Dermis blood vessel endothelial cell (primary cell): Measurements from ENCODE around the gene RAB7B. TPM values are rescaled to one million over a fixed set of nuclear protein-coding genes. Genes with fewer than 3 reads are reported as not detected.
A peak's percentile ranks its signal among the peaks of the same experiment; 100 is the strongest.
"Not testable (repeated sequence)": the region's sequence is repeated elsewhere in the genome, so short reads cannot be mapped to it uniquely, and the experiment has no call there.

Experiments used
- DNase-seq: peaks from one replicate; pipeline ENCODE4 v3.0.0; 2010
- total RNA-seq: library from RNA; depleted of rRNA; stranded (reverse); fragments of >200 nt; gene quantifications from 2 replicates; pipeline ENCODE4 v1.2.3, GENCODE V29; 2014

RAB7B gene
- not detected in 2 replicates for total RNA-seq

DNA sequence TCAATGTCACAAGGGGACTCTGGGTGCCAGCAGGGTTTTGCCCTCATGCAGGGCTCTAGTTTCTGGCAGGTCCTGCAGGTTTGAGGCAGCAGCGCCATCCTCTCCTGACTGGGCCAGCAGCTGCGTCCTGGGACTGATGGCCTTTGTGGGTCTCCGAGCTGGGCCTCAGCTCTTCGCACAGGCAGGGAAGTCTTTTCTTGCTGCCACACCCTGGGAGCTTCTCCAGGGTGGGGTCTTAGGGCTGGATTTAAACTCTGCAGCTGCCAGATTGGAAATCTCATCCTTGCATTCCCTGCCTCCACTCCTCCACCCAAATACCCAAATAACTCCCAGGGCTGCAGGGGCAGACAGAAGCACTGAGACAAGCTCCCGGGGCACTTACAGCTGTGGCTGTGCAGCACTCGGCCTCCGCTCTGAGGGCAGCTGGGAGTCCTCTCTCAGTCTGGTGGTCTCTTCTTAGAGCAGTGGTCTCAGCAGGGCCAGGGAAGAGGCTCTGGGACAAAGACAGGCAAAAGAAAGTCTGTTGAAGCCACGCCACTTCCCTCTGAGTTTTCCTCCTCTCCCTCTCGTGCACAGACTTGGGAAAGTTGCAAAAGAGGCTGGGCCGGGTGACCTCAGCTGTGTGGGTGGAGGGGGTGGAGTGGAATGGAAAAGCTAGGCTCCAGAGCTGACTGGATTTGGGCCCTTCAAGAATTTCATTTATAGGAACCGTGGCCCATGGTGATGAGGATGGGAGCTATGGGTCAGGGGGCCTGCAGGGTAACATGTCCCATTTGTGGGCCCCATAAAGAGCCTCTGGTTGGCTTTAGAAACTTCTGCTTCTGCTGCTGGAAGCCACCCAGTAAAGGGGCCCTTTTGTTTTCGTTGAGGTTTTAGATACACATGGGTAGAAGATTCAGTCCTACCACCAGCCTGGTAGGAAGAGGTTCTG lies at the start of gene RAB7B:
Gene RAB7B (minus strand): TSS at position 525 of the 931 bp plus-strand sequence. CDS start 9,260 bp downstream, outside the sequence.
- DNase-seq, result peak; percentile 43

DNA sequence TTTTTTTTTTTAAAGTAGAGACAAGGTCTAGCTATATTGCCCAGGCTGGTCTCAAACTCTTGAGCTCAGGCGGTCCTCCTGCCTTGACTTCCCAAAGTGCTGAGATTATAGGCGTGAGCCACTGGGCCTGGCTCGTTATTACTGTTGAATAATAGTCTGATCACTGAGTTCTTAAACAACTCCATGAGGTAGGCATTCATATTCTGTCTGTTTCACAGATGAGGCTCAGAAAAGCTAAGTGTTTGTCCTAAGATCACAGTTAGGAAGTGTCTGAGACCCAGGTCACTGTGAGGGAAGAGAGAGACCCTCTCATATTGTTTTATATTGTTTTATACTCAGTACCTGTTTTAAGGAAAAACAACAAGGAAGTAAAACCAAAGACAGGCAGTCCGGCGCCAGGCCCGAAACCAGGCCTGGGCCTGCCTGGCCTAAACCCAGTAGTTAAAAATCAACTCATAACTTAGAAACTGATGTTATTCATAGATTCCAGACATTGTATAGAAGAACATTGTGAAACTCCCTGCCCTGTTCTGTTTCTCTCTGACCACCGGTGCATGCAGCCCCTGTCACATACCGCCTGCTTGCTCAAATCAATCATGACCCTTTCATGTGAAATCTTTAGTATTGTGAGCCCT lies 49.2 kb upstream of the RAB7B start:
- not testable (repeated sequence) for DNase-seq

GRCh38 chr1:206050655-206051235 lies 47.5 kb upstream of the RAB7B start:
- peak; percentile 19 for DNase-seq

- no peak for DNase-seq
These were observed 46.9 kb upstream of the RAB7B start for GRCh38 chr1:206049919-206050600.

- no peak for DNase-seq
These were observed 46.1 kb upstream of the RAB7B start for GRCh38 chr1:206049293-206049692.

- no peak for DNase-seq
These were observed 45.4 kb upstream of the RAB7B start for GRCh38 chr1:206048582-206048981.

- no peak for DNase-seq
These were observed 44.1 kb upstream of the RAB7B start for GRCh38 chr1:206047271-206047670.

DNA sequence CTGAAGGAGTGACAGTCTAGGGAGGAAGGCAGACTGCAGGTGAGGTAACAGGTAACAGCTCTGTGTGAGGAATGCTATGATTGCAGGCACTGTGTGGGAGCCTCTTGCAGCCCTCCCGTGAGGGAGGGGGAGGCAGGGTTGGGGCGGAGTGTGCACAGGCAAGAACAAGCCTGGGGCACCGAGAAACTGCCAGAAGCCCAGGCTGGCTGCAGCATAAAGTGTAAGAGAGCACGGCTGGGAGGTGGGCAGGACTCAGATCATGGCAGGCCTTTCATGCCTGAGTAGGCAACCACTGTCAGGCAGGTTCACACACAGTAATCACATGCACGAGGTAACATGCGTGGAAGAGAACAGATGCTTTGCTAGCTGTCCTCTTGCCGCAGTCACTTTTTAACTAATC lies 38.4 kb upstream of the RAB7B start:
- no peak for DNase-seq

- DNase-seq, result no peak
These were observed 37.1 kb upstream of the RAB7B start for GRCh38 chr1:206040328-206040727.

- no peak for DNase-seq
These were observed 36.1 kb upstream of the RAB7B start for GRCh38 chr1:206039046-206039973.

GRCh38 chr1:206037581-206037980 lies 34.4 kb upstream of the RAB7B start:
- no peak for DNase-seq

DNA sequence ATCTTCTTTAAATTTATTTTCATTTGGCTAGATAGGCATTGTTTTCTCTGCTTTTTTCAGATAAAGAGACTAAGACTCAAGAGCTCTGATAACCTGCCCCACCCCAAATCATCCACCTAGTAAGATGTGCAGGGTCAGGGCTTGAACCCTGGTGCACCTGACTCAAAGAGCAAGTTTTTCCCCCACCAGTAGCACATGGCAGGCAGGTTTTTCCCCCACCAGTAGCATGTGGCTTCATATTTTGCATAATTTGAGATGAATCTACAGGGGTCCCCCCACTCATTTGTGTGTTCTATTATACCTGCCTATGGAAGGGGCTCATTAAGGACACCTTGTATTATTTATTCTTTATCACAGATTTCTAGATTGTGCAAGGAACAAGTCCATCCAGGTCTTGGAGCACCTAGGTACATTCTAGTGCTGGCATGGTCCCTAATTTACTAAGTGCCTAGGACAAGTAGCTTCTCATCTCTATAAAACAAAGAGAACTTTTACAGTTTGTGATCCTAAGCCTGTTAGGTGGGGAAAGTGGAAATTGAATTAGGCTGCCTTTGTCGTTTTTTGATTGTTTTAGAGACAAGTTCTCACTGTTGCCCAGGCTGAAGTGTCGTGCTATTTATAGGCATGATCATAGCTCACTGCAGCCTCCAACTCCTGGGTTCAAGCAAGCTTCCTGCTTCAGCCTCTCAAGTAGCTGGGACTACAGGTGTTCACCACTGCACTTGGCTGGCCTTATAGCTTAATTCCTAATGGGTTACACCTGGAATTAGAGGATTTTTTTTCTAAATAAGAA lies 33.7 kb upstream of the RAB7B start:
- DNase-seq, result no peak

- DNase-seq, result no peak
These were observed 31.8 kb upstream of the RAB7B start for GRCh38 chr1:206035027-206035426.

GRCh38 chr1:206032380-206033140 lies 29.4 kb upstream of the RAB7B start:
- peak; percentile 74 for DNase-seq

DNA sequence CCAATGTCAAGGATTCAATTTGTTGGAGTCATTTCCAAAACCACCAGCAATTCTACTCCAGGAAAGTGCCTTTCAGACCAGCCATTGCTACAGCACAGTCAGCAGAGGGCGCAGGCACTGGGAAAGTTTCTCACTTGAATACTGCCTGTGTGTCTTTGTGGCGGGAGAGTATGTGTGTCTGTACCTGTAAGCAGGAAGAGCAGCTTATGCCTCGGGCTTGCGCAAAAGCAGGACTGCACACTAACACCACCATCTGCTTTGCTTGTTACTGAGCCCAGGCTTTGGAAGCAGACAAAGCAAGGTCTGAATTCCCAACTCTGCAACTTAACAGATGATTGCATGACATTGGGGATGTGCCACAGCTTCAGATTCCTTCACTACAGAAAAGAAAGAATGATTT lies 27.5 kb upstream of the RAB7B start:
- DNase-seq, result peak; percentile 83

DNA sequence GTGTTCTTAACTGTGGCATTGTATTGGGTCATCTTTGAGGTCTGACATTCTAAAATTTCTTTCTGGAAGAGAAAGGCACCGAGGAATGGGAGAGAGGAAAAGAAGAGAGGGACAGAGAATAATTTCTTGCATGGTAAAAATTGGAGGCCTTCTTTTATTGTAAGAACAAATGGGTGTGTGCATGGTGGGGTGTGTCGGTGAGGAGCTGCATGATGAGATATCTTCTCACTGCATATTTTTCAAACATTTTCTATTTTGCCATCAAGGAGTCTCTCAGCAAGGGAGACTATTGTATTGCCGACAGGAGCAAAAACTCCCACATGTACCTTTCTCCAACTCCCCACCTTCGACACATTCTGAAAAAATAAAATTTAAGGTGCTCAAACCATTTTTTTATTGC lies 27.0 kb upstream of the RAB7B start:
- no peak for DNase-seq

- no peak for DNase-seq
These were observed 26.3 kb upstream of the RAB7B start for GRCh38 chr1:206029484-206029883.

DNA sequence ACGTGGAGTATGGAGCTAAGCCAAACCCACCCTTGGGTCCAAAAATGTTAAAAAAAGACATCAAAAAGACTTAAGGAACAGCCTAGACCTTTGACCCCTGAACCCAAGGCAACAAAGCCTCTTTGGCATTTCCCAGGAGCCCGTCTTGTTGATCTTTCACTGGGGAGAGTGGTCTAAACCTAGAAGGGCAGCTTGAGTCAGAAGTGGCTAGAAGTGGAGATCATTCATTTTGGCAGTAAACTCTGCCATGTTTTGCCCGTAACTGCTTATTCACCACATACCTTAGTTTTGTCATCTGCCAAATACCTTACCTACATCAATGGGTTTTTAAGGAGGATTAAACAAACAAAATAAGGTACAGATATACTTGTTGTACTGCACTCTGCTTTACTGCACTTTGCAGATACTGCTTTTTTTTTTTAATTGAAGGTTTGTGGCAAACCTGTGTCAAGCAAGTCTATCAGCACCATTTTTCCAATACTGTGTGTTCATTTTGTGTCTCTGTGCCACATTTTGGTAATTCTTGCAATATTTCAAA lies 22.2 kb upstream of the RAB7B start:
- DNase-seq, result no peak

- DNase-seq, result no peak
These were observed 20.5 kb upstream of the RAB7B start, which contains the start of gene CTSE for GRCh38 chr1:206023695-206024094. Gene CTSE, minus strand, starts transcription at chr1:206023895. Its CDS starts 104 bp downstream, at chr1:206023791.

DNA sequence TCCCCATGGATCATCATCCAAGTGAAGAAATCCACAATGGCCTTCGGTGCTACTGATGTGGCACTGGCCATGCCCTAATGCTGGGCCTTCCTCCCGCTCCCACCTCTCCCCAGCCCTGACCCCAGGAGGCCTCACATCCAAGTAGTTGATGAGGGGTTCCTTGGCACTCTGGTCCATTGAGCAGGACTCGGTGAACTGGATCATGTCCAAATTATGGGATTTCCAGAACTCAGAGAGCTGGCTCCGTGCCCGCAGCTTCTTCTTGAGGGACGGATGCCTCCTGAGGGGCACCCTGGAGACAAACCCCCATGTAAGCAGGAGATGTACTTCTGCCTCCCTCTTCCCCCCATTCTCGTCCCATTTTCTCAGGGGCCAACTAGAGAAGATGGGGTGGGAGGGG lies 19.6 kb upstream of the RAB7B start:
- no peak for DNase-seq
